NCI-H146 (cell line): ENCODE data around the gene SUMF2.
A peak's percentile ranks its signal among the peaks of the same experiment; 100 is the strongest.
"Not testable (repeated sequence)": the region's sequence is repeated elsewhere in the genome, so short reads cannot be mapped to it uniquely, and the experiment has no call there.

Experiments used
- DNase-seq: peaks from one replicate; lab custom pipeline; 2025; lab: John Stamatoyannopoulos, UW

Gene SUMF2

DNA sequence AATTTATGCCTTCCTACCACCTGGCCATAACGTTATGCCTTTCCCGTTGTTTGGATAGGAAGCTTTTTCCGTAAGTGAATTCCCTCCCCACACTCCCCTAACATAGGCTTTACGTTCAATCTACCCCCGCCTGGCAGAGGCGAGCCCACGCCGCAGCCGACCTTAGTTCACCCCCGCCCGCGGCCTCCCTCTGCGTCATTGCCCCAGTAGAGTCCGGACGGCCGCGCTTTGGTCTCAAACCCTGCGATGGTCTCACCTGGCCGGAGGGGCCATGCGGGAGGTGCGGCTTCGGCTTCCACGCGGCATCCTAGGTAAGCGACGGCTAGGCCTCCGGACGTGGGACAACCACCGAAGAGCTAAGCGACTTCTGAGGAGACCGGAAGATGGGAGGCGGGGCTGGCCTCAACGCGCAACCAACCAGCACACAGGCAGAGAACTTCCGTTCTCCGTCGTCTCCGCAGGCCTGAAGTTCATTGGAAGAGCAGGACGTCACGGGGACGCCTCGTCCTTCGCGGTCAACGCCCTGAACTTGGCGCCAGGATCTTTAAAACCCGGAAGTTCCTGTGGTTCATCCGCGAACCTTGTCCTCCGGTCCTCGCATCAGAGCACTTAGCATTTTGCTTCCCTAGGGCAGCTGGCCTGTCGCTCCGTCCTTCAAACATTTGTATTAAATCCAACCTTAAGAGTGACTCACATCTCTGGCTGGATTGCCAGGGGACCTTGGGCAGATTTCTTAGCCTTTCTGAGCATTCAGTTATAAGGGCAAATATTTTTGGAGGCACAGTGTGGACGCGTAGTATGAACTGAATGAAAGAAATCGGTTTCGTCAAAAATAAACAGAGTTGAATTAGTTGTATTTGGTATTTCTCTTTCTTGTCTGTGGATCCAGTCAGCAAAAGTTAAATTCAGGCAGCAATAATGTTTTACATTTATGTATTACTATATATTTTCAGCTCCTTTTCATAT is 42.3 kb downstream of the SUMF2 start, which contains the start of gene CHCHD2:
Gene CHCHD2, minus strand, starts transcription at position 369 of the 966 bp plus-strand sequence. Its CDS starts 63 bp downstream, at position 306.
- DNase-seq: peak; percentile 99

DNA sequence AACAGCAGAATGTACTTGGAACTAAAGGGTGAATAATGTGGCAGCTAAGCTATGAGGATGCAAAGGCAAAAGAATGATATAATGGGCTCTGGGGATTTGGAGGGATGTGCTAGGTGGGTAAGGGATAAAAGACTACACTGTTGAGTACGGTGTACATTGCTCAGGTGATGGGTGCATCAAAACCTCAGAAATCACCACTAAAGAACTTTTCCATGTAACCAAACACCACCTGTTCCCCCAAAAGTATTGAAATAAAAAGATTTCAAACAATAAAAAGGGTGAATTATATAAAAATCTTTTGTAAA is 43.8 kb downstream of the SUMF2 start:
- DNase-seq: no peak

DNA sequence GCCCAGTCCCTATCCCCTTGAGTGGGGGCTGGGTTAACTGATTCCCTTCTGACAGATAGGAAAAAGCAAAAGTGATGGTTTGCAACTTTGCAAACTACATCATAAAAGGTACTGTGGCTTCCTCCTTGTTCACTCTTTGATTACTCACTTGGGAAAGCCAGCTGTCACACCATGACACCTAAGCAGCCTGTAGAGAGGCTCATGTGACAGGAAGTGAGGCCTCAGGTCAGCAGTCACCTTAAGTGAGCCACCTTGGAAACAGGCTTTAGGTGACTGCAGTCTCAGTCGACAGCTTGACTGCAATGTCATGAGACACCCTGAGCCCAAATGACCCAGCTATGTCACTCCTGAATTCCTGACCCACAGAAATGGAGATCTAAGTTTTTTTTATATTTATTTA is 46.5 kb downstream of the SUMF2 start:
- DNase-seq: no peak

DNA sequence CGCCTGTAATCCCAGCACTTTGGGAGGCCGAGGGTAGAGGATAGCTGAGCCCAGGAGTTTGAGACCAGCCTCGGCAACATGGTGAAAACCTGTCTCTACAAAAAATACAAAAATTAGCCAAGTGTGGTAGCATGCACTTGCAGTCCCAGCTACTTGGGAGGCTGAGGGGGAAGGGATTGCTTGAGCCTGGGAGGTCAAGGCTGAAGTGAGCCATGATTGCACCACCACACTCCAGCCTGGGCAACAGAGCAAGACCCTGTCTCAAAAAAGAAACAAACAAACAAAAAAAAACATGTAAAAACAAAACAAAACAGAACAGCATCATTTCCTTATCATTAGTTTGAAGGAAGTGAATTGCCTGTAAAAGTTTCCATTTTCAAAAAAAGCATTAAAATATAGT is 48.2 kb downstream of the SUMF2 start:
- DNase-seq: not testable (repeated sequence)

DNA sequence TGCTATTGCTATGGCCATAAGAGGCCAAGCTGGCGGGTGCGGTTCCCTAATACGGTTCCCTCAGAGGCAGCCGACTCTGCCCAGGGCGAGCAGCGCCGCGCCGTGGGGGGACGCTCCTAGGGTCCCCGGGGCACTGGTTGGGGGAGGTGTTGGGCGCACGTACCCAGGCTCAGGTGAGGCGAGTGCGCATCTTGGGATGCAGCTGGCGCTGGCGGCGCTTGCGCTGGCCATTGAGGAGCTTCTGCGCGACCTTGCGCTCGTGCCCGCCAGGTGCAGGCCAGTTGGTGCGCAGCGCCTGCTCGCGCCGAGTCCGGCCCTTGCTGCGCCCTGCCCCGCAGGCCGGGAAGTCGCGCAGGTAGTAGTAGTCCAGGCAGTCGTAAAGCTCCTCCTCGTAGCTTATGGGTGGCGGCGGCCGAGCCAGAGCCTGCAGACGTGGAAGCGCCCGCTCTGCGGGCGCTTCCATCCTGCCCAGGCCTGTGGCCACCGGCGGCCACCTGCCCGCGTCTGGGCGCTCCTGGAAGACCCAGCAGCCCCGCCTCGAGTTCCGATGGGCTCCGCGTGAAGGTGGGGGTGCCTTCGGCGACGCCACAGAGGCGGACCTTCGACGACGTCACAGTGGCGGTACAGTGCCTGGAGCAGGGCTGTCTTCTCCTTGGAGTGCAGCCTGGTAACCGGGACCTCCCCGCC is 51.9 kb downstream of the SUMF2 start, which contains the start of gene NUPR2:
Gene NUPR2, minus strand, starts transcription at position 566 of the 687 bp plus-strand sequence. Its CDS starts 103 bp downstream, at position 463.
- DNase-seq: peak; percentile 50

DNA sequence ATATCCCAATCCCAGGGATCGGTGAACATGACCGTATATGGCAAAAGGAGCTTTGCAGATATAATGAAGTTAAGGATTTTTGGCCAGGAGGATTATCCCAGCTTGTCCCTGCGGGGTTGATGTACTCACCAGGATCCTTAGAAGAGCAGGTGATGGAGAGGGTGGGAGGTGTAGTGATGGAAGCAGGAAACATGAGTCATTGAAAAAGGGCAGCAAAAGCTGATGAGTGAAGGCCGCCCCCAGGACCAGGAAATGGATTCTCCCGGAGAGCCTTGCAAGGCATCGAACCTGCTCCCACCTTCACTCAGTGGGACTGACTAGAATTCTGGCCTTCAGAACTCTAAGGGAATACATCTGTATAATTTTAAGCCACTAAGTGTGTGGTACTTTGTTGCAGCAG is 57.4 kb downstream of the SUMF2 start:
- no peak for DNase-seq

DNA sequence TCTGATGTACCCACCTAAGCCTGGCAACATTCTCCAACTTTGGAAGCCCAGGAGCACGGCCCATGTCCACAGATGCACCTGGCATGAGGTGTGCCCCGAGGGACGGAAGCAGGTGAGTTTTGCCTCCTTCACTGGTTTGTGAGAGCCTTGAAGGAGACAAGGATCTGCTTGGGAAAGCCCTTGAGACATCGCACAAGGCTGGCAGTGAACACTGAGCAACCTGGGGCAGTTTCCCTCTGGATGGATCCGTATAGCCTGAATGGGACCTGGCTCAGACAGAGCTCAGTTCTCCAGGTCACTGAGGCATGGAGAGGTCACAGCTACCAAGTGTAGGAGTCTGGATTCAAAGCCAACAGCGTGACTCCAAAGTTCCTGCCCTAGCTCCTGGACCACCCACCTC is 60.9 kb downstream of the SUMF2 start:
- no peak for DNase-seq

DNA sequence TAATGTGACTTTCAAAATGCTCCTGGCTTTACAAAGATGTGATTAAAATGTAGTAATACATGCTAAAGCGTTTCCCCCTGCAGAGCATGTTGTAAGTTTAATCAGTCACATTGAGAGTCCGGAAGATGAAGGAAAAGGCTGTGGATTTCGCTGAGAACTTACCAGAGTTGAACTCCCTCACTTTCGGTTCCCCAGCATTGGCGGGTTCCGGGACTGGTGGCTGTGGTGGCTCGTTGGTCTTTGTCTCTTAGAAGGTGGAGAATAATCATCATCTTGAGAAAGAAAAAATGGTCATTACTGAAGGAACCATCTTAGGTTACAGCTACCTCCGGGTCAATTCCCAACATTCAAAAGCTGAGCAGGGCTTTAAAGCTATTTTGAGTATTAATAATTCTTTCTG is 61.7 kb downstream of the SUMF2 start:
- DNase-seq: no peak

DNA sequence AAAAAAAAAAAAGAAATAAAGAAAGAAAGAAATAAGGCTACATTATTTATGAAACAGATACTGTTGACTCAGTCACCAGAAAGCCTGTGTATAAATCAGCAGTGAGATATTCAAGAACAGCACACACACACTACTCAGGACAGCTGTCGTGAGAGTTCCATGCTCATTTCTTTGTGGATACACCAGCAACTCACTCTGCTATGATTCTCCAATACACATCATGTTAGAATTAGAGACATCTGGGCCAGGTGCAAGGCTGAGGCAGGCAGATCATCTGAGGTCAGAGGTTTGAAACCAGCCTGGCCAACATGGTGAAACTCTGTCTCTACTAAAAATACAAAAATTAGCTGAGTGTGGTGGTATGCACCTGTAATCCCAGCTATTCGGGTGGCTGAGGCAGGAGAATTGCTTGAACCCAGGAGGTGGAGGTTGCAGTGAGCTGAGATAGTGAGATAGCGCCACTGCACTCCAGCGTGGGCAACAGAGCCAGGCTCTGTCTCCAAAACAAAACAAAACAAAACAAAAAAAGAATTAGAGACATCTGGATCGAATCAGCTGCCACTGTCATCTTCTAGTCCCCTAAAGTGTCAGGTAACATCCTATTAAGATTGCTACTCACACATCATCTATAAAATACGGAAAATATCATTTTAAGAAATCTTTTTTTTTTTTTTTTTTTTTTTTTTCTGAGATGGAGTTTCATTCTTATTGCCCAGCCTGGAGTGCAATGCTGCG is 63.3 kb downstream of the SUMF2 start:
- no peak for DNase-seq
